GM04503 (cell line): Measurements from ENCODE around the gene FLNC.

ENCODE experiments used
- DNase-seq: peaks from one replicate; pipeline ENCODE4 v3.0.0-alpha.2; 2012; ENCODE audit warnings: low read depth

Gene FLNC

DNA sequence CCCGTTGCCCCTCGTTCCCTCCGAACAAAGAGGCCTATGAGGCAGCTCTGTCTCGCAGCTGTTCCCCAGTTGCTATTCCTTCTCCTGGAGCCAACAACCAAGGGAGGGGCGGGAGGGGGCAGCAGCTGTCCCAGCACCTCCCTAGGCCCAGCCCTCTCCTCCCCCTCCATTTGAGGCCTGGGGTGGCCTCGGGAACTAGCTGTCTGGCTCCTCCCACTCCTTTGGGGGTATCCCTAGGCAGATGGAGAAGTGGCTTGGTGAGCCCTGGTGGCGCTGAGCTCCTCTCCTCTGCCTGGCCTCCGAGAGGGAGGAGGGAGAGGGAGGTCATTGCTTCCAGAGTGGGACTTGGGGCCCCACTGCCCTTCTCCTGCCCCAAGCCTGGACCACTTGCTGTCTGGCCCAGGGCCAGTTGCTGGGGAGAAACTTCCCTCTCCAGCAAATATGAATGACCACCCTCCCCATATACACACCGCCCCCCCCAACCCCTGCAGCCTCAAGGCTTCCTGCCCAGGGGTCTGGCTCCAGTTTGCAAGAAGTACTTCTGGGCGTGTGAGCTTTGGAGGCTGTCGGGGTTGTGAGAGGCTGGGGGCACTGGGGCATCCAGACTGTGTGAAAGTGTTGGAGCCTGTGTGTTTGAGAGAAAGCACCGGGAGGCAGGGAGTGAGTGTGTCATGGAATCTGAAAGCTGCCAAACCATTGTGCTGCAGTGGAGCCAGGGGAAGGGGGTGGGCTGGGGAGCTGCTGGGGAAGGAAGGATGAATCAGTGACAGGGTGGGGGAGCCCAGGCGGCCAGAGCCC is 3.1 kb downstream of the FLNC start:
- DNase-seq: peak; percentile 65

DNA sequence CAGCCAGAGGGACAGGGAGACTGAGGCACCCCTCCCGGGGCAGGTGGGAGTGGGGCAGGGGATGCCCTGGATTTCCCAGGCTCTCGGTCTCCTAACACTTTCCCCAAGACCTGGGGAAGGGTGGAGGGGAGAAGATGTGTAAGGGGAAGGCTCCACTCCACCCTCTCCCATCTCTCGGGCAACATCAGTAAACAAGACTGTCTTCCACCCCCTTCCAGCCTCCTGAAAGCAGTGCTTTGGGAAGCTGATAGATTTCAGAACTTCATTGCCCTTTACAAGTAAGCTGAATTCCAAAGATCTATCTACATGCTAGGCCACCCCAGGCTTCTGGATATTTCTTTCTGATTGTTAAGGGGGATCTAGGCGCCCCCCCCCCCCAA is 3.7 kb downstream of the FLNC start:
- no peak for DNase-seq

DNA sequence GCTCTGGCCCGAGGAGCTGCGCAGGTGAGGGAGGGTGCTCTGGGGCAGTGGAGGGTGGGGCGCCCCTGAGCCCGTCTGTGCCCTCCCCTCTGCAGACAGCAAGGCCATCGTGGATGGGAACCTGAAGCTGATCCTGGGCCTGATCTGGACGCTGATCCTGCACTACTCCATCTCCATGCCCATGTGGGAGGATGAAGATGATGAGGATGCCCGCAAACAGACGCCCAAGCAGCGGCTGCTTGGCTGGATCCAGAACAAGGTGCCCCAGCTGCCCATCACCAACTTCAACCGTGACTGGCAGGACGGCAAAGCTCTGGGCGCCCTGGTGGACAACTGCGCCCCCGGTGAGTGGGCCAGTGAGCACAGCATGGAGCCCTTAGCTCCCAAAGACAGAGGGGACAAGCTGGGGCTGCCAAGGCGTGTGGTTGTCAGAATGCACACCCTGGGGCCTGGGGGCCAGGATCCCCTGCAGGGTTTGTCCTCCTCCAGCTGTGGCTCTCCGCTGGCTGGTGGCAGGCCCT is 5.1 kb downstream of the FLNC start:
- DNase-seq: no peak

DNA sequence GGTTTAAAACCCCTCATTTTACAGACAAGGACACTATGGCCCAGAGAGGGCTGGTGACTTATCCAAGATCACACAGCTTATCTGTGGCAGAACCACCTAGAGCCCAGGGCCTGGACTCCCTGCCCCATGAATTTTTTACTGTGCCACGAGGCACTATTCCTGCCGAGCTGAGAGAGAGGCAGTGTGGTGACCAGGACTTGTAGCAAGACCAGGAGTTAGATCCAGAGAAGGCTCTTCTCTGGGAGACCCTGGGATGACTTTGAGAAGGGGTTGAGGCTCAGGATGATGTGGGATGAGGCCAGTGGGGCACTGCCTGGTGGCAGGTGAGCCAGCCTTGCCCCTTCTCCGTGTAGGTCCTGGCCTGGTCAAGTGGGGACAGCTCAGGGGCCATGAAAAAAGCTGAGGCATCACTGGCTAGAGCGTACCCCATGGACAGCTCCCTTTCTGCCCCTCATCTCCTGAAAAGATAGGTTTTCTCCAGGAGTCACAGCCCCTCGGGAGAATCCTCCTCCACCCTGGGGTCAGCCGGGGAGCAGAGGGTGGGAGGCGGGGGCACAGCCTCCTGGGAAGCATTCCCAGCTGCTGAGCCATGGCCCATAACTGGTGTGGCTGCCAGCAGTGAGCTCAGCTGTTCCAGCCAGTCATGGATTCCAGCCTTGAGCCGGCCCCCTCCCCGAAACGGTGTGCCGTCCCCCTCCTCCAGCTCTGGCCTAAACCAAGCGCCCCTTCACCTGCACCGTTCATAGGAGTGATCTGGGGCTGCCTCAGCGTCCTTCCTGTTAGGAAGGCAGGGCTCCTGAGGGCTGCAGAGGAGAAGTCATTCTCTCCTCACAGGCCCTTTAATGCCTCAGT is 5.8 kb downstream of the FLNC start:
- DNase-seq: no peak

DNA sequence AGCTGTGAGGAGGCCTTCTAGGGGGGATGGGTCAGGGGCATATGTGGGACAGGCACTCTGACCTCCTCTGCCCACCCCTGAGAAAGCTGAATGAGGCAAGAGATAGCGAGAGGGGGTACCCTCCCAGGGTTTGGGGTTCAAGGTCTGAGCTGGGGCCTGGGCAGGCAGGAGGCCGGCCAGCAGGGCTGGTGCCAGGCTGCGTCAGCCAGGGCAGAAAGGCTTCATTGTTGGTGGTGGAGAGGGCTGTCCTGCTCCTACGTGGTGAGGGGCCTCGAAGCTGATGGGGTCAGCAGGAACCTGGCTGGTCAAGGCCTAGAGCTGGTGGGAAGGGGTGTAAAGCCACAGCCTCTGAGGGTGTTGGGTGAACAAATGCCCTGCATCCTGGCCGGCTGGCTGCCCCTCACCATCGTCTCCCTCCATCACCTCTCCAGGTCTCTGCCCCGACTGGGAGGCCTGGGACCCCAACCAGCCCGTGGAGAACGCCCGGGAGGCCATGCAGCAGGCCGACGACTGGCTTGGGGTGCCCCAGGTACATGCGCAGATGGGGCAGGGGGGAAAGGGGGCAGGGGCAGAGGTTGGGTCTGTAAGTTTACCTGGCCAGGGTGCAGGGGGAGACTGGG is 6.6 kb downstream of the FLNC start:
- DNase-seq: no peak

DNA sequence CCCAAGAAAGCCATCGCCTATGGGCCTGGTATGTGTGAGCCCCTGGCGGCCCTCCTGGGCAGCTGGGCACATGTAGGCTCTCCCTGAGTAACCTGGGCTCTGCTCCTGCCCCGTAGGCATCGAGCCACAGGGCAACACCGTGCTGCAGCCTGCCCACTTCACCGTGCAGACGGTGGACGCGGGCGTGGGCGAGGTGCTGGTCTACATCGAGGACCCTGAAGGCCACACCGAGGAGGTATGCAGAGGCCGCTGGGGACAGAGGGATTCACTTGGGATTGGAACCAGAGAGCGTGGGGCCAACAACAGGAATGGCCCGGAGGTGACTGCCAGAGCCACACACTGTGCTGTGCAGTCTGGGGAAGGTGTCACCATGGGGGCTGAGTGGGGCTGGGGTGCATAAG is 7.3 kb downstream of the FLNC start:
- no peak for DNase-seq

DNA sequence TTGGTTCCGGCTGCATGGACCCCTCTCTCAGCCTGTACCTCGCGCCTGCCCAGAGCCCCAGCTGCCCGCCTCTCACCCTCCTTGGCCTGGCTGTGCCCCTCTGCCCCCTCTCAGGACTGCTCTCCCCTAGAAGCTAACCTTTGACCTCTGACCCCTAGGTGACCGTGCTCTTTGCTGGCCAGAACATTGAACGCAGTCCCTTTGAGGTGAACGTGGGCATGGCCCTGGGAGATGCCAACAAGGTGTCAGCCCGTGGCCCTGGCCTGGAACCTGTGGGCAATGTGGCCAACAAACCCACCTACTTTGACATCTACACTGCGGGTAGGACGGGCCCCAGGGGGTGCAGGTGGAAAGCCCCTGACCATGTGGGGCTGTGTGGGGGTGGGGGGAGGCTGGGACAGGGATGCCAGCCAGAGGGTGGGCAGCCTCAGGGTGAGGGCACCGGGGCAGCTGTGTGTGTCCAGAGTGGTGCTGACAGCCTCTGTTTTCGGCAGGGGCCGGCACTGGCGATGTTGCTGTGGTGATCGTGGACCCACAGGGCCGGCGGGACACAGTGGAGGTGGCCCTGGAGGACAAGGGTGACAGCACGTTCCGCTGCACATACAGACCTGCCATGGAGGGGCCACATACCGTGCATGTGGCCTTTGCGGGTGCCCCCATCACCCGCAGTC is 8.0 kb downstream of the FLNC start:
- no peak for DNase-seq

DNA sequence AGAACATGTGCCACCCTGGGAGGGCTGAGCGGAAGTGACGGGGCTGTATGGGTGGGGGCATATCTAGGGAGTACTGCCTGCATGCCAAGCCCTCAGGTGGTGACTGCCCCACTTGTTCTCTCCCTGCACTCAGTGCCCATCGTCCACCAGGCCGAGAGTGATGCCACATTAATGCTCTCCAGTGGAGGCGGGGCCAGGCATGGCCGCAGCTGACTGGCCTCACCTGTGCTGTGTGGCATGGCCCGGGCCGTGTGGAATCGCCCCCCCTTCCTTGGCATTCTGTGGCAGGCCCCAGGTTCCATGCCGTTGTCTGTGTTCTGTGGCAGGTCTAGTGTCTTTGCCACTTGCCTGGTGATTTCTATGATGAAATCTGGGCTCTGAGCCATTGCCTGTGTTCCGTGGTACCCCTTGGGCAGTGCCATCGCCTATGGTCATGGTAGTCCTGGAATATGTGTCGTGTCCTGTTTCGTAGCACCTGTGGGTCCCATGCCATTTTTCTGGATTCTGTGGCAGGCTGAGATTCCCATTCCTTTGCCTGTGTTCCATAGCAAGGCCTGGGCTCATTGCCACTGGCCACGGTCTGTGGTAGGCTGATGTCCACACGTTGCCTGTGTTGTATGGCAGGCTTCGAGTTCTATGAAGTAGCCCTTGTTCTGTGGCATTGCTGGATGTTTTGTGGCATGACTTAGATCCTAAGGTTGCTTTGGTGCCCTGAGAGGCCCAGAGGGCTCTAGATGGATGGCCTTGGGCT is 8.9 kb downstream of the FLNC start:
- no peak for DNase-seq

DNA sequence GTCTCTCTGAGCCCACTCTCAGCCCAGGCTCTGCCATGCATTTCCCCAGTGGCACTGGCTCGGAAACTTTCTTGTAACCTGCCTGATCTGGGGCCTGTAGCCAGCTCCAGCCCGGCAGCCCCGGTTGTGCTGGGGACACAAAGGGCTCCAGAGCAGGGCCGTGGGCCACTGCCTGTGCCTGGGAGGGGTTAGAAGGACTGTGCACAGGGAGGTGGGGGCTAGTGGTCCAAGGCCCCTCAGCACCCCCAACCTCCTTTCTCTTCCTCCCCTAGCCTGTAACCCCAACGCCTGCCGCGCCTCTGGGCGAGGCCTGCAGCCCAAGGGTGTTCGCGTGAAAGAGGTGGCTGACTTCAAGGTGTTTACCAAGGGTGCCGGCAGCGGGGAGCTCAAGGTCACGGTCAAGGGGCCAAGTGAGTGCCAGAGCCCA is 9.6 kb downstream of the FLNC start:
- no peak for DNase-seq

DNA sequence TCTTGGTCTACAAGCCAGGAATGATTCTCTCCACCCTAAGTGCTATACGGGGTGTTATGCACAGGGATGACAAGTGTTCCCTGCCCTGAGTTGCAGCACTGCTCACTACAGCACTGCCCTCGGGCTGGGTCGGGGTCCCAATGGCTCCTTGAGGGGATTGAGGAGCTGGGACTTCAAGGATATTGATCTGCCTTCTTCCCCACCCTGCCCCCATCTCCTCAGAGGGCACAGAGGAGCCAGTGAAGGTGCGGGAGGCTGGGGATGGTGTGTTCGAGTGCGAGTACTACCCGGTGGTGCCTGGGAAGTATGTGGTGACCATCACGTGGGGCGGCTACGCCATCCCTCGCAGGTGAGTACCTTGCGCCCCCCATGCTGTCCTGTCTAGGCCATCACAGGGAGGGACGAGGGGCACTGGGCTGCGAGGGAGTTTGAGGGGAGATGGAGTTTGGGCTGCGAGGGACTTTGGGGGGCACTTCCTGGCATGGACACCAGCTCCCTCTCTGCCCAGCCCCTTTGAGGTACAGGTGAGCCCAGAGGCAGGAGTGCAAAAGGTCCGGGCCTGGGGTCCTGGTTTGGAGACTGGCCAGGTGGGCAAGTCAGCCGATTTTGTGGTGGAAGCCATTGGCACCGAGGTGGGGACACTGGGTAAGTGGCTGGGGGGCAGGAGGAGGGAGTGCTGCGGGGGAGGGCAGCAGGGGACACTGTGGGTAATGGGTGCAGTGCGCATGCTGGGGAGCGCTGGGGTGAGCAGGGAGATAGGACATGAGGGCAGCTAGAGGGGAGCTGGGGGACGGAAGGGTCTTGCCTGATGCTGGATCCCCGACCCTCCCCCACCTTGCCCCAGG is 10.3 kb downstream of the FLNC start:
- DNase-seq: no peak

DNA sequence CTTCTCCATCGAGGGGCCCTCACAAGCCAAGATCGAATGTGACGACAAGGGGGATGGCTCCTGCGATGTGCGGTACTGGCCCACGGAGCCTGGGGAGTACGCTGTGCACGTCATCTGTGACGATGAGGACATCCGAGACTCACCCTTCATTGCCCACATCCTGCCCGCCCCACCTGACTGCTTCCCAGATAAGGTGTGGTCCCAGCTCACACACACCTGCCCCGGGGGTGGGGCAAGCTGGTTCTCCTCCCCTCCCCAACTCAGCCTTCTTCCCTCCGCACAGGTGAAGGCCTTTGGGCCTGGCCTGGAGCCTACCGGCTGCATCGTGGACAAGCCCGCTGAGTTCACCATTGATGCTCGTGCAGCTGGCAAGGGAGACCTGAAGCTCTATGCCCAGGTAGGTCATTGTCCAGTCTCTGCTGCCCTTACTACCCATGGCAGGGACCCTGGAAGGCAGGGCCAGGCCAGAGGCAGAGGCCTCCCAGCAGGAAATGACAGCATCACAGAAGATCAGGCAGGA is 11.0 kb downstream of the FLNC start:
- DNase-seq: no peak

DNA sequence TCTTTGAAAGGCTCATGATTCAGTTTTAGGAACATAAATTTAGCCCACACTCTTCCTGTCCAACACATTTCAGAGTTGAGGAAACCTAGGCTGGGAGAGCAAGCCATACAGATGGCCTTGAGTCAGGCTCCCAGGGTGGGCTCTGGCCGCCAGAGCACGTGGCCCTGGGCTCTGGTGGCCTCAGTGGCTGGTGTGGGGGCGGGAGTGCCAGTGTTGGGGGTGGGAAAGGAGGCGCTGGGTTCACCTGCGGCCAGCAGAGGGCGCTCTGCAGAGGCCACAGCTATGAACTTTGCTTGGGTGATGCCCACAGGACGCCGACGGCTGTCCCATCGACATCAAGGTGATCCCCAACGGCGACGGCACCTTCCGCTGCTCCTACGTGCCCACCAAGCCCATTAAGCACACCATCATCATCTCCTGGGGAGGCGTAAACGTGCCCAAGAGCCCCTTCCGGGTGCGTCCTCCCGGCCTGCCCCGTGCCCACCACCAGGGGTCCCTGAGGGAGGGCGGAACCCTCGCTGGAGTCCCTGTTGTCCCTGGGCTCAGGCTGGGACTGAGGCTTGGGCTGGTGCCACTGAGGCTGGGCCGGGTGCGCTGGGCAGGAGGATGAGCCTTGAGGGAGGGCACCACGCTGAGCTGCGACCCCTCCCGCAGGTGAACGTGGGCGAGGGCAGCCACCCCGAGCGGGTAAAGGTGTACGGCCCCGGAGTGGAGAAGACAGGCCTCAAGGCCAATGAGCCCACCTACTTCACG is 11.9 kb downstream of the FLNC start:
- DNase-seq: no peak

DNA sequence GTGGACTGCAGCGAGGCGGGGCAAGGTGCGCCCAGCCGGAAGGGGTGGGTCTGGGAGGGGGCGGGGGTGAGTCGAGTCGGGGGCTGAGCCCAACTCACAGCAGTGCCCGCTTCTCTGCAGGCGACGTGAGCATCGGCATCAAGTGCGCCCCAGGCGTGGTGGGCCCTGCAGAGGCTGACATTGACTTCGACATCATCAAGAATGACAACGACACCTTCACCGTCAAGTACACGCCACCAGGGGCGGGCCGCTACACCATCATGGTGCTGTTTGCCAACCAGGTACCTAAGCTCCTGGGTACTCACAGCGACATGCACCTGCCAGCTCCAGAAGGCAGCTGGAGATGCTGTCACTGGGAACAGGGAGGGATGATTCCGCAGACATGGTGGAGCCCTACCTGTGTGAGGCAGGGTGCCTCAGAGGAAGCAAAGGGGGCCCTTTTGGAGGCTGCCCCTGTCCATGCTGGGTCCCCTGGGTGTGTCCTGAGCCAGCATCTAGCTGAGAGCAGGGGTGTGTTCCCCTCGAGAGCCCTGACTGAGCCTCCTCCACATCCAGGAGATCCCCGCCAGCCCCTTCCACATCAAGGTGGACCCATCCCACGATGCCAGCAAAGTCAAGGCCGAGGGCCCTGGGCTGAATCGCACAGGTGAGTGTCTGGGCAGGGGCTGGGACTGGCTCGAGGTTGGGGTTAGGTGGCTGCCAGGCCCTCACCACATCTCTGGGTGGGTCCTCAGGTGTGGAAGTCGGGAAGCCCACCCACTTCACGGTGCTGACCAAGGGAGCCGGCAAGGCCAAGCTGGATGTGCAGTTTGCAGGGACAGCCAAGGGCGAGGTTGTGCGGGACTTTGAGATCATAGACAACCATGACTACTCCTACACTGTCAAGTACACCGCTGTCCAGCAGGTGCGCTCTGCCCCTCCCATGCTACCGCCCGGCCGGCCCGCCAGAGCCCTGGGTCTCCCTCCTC is 12.8 kb downstream of the FLNC start:
- DNase-seq: no peak

DNA sequence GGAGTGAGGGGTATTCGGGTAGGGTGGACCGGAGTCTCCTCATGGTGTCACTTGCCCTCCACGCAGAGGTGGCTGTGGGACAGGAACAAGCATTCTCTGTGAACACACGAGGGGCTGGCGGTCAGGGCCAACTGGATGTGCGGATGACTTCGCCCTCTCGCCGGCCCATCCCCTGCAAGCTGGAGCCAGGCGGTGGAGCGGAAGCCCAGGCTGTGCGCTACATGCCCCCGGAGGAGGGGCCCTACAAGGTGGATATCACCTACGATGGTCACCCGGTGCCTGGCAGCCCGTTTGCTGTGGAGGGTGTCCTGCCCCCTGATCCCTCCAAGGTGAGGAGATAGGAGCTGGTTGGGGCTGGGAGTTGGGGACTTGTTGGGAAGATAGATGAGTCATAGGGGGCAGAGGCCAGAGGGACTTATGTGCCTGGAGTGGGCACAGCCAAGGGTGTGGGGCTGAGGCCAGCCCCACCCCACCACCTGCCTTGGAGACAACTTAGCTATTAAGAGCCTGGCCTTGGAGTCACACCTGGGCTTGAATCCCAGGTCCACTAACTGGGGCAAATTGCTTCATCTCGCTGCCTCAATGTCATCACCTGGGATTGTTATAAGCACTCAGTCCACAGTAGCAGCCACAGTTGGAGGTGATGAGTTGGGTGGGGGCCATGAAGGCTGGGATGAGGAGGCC is 13.9 kb downstream of the FLNC start:
- DNase-seq: no peak

DNA sequence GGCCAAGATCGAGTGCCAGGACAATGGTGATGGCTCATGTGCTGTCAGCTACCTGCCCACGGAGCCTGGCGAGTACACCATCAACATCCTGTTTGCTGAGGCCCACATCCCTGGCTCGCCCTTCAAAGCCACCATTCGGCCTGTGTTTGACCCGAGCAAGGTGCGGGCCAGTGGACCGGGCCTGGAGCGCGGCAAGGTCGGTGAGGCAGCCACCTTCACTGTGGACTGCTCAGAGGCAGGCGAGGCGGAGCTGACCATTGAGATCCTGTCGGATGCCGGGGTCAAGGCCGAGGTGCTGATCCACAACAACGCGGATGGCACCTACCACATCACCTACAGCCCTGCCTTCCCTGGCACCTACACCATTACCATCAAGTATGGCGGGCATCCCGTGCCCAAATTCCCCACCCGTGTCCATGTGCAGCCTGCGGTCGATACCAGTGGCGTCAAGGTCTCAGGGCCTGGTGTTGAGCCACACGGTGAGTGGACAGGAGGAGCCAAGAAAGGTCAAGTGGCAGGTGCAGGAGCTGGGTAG is 14.6 kb downstream of the FLNC start:
- DNase-seq: no peak

DNA sequence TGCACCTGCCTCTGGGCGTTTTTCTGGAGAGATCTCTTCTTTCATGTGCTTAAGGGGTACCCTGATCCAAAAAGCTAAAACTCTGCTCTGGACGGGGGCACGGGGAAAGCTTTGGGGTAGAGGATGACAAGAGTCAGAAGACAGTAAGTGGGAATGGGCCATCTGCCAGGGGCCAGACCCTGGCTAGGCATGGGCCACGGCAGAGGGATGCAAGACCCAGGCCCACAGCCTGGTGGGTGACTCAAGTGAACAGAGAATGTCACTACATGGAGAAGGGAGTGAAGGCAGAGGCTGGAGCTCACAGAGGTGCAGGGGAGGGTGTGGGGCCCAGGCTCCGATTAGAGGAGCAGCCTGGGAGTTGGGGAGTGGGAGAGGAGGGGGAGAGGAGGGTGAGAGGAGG is 15.3 kb downstream of the FLNC start:
- no peak for DNase-seq

DNA sequence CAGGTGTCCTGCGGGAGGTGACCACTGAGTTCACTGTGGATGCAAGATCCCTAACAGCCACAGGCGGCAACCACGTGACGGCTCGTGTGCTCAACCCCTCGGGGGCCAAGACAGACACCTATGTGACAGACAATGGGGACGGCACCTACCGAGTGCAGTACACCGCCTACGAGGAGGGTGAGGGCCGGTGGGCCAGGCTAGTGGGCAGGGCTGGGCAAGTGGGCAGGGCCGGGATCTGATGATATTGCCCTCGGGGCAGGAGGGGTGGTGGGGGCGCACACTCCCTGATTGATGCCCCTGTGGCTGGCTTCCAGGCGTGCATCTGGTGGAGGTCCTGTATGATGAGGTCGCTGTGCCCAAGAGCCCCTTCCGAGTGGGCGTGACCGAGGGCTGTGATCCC is 15.8 kb downstream of the FLNC start:
- DNase-seq: no peak
